Nephron (organoid): Measurements from ENCODE around the gene SYNE2.

Experiments
- H3K27ac Mint-ChIP-seq, 3 experiments: 2 replicates each; pipeline ENCODE4 v1.8.0; 2020; ENCODE audit warnings: mixed read lengths in 3 of 3, mild to moderate bottlenecking in 2 of 3, moderate library complexity in 1 of 3
- H3K27me3 Mint-ChIP-seq: 2 replicates; pipeline ENCODE4 v1.8.0; 2021; ENCODE audit warnings: low read depth, mild to moderate bottlenecking, moderate library complexity, mixed read lengths
- H3K36me3 Mint-ChIP-seq: 2 replicates; pipeline ENCODE4 v1.8.0; 2020; ENCODE audit warnings: low read depth, mixed read lengths
- H3K4me1 Mint-ChIP-seq: 2 replicates; pipeline ENCODE4 v1.8.0; 2020; ENCODE audit warnings: mixed read lengths
- H3K4me3 Mint-ChIP-seq, 3 experiments: 2 replicates each; pipeline ENCODE4 v1.8.0; 2020; ENCODE audit warnings: mild to moderate bottlenecking in 3 of 3, mixed read lengths in 3 of 3, moderate library complexity in 2 of 3
- H3K9me3 Mint-ChIP-seq: 2 replicates; pipeline ENCODE4 v1.8.0; 2020; ENCODE audit warnings: mixed read lengths
- TF ChIP-seq, protein P1 (sequence below), 3 experiments: fragments of 200-600 bp; sonication (generic); IDR thresholded peaks; one replicate each; pipeline ENCODE4 v1.5.0; 2021; ENCODE audit warnings: antibody characterized with exemption in 3 of 3; ENCODE audit not compliant: unreplicated experiment in 3 of 3

The SYNE2 gene

GRCh38 chr14:63938198-63939005, 85.6 kb downstream of the SYNE2 start:
- no peak overlapping the region for H3K27ac Mint-ChIP-seq

GRCh38 chr14:63939006-63939270, 86.1 kb downstream of the SYNE2 start:
- H3K4me1 Mint-ChIP-seq = no peaks in the 10 kb centered on the region
- H3K4me3 Mint-ChIP-seq = no peak overlapping the region
- peaks cover 10% of the 10 kb centered on the region for H3K36me3 Mint-ChIP-seq
- H3K9me3 Mint-ChIP-seq = no peaks in the 10 kb centered on the region
- H3K27me3 Mint-ChIP-seq = no peaks in the 10 kb centered on the region
- H3K27ac Mint-ChIP-seq = no peak overlapping the region
- TF ChIP-seq, protein P1, sequence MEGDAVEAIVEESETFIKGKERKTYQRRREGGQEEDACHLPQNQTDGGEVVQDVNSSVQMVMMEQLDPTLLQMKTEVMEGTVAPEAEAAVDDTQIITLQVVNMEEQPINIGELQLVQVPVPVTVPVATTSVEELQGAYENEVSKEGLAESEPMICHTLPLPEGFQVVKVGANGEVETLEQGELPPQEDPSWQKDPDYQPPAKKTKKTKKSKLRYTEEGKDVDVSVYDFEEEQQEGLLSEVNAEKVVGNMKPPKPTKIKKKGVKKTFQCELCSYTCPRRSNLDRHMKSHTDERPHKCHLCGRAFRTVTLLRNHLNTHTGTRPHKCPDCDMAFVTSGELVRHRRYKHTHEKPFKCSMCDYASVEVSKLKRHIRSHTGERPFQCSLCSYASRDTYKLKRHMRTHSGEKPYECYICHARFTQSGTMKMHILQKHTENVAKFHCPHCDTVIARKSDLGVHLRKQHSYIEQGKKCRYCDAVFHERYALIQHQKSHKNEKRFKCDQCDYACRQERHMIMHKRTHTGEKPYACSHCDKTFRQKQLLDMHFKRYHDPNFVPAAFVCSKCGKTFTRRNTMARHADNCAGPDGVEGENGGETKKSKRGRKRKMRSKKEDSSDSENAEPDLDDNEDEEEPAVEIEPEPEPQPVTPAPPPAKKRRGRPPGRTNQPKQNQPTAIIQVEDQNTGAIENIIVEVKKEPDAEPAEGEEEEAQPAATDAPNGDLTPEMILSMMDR (IDR thresholded peaks at IDR 0.05; ENCODE audit: unreplicated experiment in 3 of 3) = no peak

More at GRCh38 chr14:63938198-63939005, 85.6 kb downstream of the SYNE2 start:
- no peak overlapping the region for H3K4me3 Mint-ChIP-seq
- no peaks in the 10 kb centered on the region for H3K27me3 Mint-ChIP-seq
- no peaks in the 10 kb centered on the region for H3K9me3 Mint-ChIP-seq
- peaks cover 8% of the 10 kb centered on the region for H3K36me3 Mint-ChIP-seq
- no peaks in the 10 kb centered on the region for H3K4me1 Mint-ChIP-seq
- TF ChIP-seq, protein P1 (IDR thresholded peaks at IDR 0.05; ENCODE audit: unreplicated experiment in 3 of 3) = no peak

DNA sequence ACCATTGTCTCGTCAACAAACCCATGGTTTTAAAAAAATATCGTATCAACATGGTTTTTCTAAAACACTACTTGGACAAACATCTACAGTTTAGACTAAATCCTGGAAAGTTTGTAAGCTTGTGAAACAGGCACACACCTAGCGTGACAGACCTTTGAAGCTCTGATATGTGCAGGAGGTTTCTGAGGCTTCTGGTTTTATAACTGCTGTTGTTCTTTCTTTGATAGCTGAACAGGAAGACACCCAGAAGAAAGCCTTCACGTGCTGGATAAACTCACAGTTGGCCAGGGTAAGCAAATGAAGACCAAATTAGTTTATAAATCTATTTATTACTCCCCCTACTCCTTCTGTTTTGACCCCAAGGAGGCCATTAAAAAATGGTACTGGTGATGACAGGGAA, 87.6 kb downstream of the SYNE2 start:
- H3K4me1 Mint-ChIP-seq = no peaks in the 10 kb centered on the region
- no peak overlapping the region for H3K27ac Mint-ChIP-seq
- H3K27me3 Mint-ChIP-seq = no peaks in the 10 kb centered on the region
- H3K36me3 Mint-ChIP-seq = peaks cover 13% of the 10 kb centered on the region
- H3K9me3 Mint-ChIP-seq = no peaks in the 10 kb centered on the region
- H3K4me3 Mint-ChIP-seq = no peak overlapping the region
- TF ChIP-seq, protein P1 (IDR thresholded peaks at IDR 0.05; ENCODE audit: unreplicated experiment in 3 of 3) = no peak

DNA sequence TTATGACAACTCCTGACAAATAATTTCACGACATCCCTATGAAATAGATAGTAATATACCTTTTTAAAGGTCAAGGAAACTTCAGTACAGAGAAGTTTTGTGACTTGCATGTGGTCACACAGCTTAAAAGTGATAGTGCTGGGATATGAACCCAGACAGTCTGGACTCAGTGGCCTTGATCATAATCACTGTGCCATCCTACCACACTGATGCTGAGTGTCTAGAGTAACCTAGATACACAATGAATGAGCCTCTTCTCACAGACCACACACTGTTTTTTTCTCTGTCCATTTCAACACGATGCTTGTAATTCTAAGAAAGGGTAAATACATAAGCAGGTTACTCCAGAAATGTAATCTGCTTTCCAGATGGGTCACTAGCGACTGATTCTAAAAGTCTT, 88.2 kb downstream of the SYNE2 start:
- H3K9me3 Mint-ChIP-seq = no peaks in the 10 kb centered on the region
- H3K4me3 Mint-ChIP-seq = no peak overlapping the region
- peaks cover 13% of the 10 kb centered on the region for H3K36me3 Mint-ChIP-seq
- no peak overlapping the region for H3K27ac Mint-ChIP-seq
- no peaks in the 10 kb centered on the region for H3K27me3 Mint-ChIP-seq
- no peaks in the 10 kb centered on the region for H3K4me1 Mint-ChIP-seq
- TF ChIP-seq, protein P1 (IDR thresholded peaks at IDR 0.05; ENCODE audit: unreplicated experiment in 3 of 3) = no peak

GRCh38 chr14:63949696-63950095, 96.9 kb downstream of the SYNE2 start:
- Mint-ChIP-seq H3K27ac (no peak overlapping the region), H3K4me1 (no peaks in the 10 kb centered on the region), H3K4me3 (no peak overlapping the region), H3K36me3 (peaks cover 22% of the 10 kb centered on the region), H3K9me3 (no peaks in the 10 kb centered on the region), H3K27me3 (no peaks in the 10 kb centered on the region)
- TF ChIP-seq, protein P1 (IDR thresholded peaks at IDR 0.05; ENCODE audit: unreplicated experiment in 3 of 3) = no peak

DNA sequence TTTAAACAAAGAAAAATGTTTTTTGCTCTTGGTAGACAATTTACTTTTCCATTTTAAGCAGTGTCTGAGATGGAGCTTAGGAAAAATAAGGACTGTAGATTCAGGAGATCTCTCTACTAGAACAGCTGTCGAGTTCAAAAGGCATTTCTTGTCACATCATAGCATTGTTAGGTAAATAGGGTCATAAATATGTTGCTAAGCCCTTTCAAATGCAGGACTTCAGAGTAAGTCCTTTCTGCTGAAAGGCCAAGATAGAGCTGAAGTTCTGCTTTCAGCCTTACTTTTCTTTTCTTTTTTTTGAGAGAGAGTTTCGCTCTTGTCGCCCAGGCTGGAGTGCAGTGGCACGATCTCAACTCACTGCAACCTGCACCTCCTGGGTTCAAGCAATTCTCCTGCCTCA, 98.2 kb downstream of the SYNE2 start:
- H3K27ac Mint-ChIP-seq = no peak overlapping the region

More for the DNA sequence above, 98.2 kb downstream of the SYNE2 start:
- H3K27me3 Mint-ChIP-seq = no peaks in the 10 kb centered on the region
- H3K4me1 Mint-ChIP-seq = no peaks in the 10 kb centered on the region
- TF ChIP-seq, protein P1 (IDR thresholded peaks at IDR 0.05; ENCODE audit: unreplicated experiment in 3 of 3) = no peak
- peaks cover 24% of the 10 kb centered on the region for H3K36me3 Mint-ChIP-seq
- H3K9me3 Mint-ChIP-seq = no peaks in the 10 kb centered on the region
- H3K4me3 Mint-ChIP-seq = no peak overlapping the region
